K562 (cell line): ENCODE measurements around the gene ZMIZ1. TPM values are rescaled to one million over a fixed set of nuclear protein-coding genes. Genes with fewer than 3 reads are reported as not detected.

Source experiments
- ATAC-seq: fragments of 200-7000 bp; cut with Tn5 transposase; 3 replicates; pipeline ENCODE4 v1.9.1; 2020; ENCODE audit warnings: moderate library complexity
- BruUV-seq: library from RNA; stranded (reverse); fragments of 400-500 nt; replicated peaks from 2 replicates; lab custom pipeline; 2021; lab: Mats Ljungman, UMichigan
- CTCF ChIA-PET: fragments of 300-600 bp; formaldehyde crosslinking; extraction: SDS; loops from one replicate; lab custom pipeline; 2021; ENCODE audit warnings: low intra/inter-chr PET ratio; lab: Yijun Ruan, JAX
- POLR2A ChIA-PET: fragments of 300-600, 350-650 bp; sonication (Branson Sonifier 250); formaldehyde crosslinking; extraction: SDS; loops from one replicate; lab custom pipeline; 2021; ENCODE audit warnings: antibody characterized with exemption, inconsistent platforms; lab: Yijun Ruan, JAX
- DNase-seq, 4 experiments: peaks; one replicate each; pipeline versions ENCODE4 v3.0.0 to v3.0.0-alpha.2; 2011 to 2018; ENCODE audit warnings: low spot score in 3 of 4, mixed read lengths in 3 of 4; ENCODE audit errors: extremely low read depth in 1 of 4
- FAIRE-seq: peaks from 2 replicates; lab custom pipeline; 2011; peaks lifted over from hg19 to GRCh38; lab: Jason Lieb, UNC
- H2AFZ ChIP-seq: 2 replicates; pipeline ENCODE4 v1.6.0; 2011; ENCODE audit warnings: low read depth, low read length, control low read depth, inconsistent platforms
- H3K27ac ChIP-seq: fragments of 200-600 bp; 3 replicates; pipeline ENCODE4 v1.8.0; 2011; ENCODE audit warnings: low read depth, mild to moderate bottlenecking, control low read depth, inconsistent platforms, low read length, moderate library complexity, mixed read lengths; ENCODE audit errors: extremely low read depth
- H3K27me3 ChIP-seq, 2 experiments: fragments of 300-600 bp in 1 of 2; 2 replicates in 1 of 2; 3 replicates in 1 of 2; pipeline versions ENCODE4 v1.6.0 to v1.8.0; 2011; ENCODE audit warnings: inconsistent platforms in 2 of 2, low read length in 2 of 2, mild to moderate bottlenecking in 1 of 2, mixed read lengths in 1 of 2, moderate library complexity in 1 of 2; ENCODE audit not compliant: control insufficient read depth in 2 of 2, insufficient read depth in 2 of 2
- H3K36me3 ChIP-seq: fragments of 300-600 bp; 3 replicates; pipeline ENCODE4 v1.8.0; 2011; ENCODE audit warnings: mild to moderate bottlenecking, low read length, inconsistent platforms; ENCODE audit not compliant: control insufficient read depth, insufficient read depth
- H3K4me1 ChIP-seq, 2 experiments: fragments of 200-600 bp in 1 of 2; replicated peaks in 1 of 2; 2 replicates in 1 of 2; 3 replicates in 1 of 2; pipeline versions ENCODE4 v1.5.1 to v1.8.0; 2011; ENCODE audit warnings: inconsistent platforms in 2 of 2, low read length in 2 of 2, mild to moderate bottlenecking in 1 of 2, mixed read lengths in 1 of 2, moderate library complexity in 1 of 2; ENCODE audit not compliant: control insufficient read depth in 2 of 2, insufficient read depth in 2 of 2
- H3K4me2 ChIP-seq: 2 replicates; pipeline ENCODE4 v1.6.1; 2011; ENCODE audit warnings: low read length, control low read depth, inconsistent platforms, mixed read lengths; ENCODE audit not compliant: insufficient read depth
- H3K4me3 ChIP-seq: fragments of 200-600 bp; sonication (generic), shearing (Covaris generic); 2 replicates; pipeline ENCODE4 v1.5.1; 2016; ENCODE audit warnings: control low read depth, inconsistent platforms
- H3K79me2 ChIP-seq: fragments of 200-600 bp; 3 replicates; pipeline ENCODE4 v1.8.0; 2011; ENCODE audit warnings: low read length, inconsistent platforms; ENCODE audit not compliant: control insufficient read depth, insufficient read depth
- H3K9ac ChIP-seq, 2 experiments: 2 replicates each; pipeline versions ENCODE4 v1.6.0 to v1.6.1; 2011; ENCODE audit warnings: low read depth in 2 of 2, low read length in 2 of 2, control low read depth in 1 of 2, inconsistent platforms in 1 of 2, mild to moderate bottlenecking in 1 of 2, mixed read lengths in 1 of 2; ENCODE audit not compliant: insufficient read depth in 1 of 2
- H3K9me1 ChIP-seq: one replicate; pipeline ENCODE4 v1.6.0; 2011; ENCODE audit warnings: inconsistent platforms, mild to moderate bottlenecking, low read length, moderate library complexity; ENCODE audit not compliant: control insufficient read depth, insufficient read depth
- H3K9me3 ChIP-seq: replicated peaks from 2 replicates; pipeline ENCODE4 v1.5.1; 2011; ENCODE audit warnings: low read depth, low read length, inconsistent platforms; ENCODE audit not compliant: control insufficient read depth, insufficient read depth
- H4K20me1 ChIP-seq: replicated peaks from 2 replicates; pipeline ENCODE4 v1.6.1; 2011; ENCODE audit warnings: low read length, inconsistent platforms, mixed read lengths; ENCODE audit not compliant: control insufficient read depth, insufficient read depth
- ARID1B ChIP-seq: fragments of 450-650 bp; IDR thresholded peaks from 2 replicates; pipeline ENCODE4 v1.6.1; 2016; ENCODE audit warnings: antibody characterized with exemption, mild to moderate bottlenecking, inconsistent platforms
- HDAC8 ChIP-seq: fragments of 450-650 bp; IDR thresholded peaks from 2 replicates; pipeline ENCODE4 v1.6.1; 2016; ENCODE audit warnings: mild to moderate bottlenecking, missing genetic modification characterization, moderate library complexity, missing compliant biosample characterization
- KLF1 ChIP-seq: fragments of 450-650 bp; IDR thresholded peaks from 2 replicates; pipeline ENCODE4 v1.6.1; 2016; ENCODE audit warnings: missing genetic modification characterization, missing compliant biosample characterization
- L3MBTL2 ChIP-seq: fragments of 450-650 bp; IDR thresholded peaks from 2 replicates; pipeline ENCODE4 v1.6.1; 2016; ENCODE audit warnings: mild to moderate bottlenecking, moderate library complexity
- POLR2AphosphoS2 ChIP-seq: IDR thresholded peaks from 2 replicates; pipeline ENCODE4 v1.6.1; 2012; ENCODE audit warnings: low read length, improper control_type of control experiment
- RBBP5 ChIP-seq: fragments of 200-600 bp; sonication (generic); IDR thresholded peaks from 2 replicates; pipeline ENCODE4 v1.6.1; 2012; ENCODE audit warnings: borderline replicate concordance, mild to moderate bottlenecking, low read length, control low read depth, inconsistent platforms; ENCODE audit not compliant: insufficient read depth, poor library complexity, severe bottlenecking
- RBM15 ChIP-seq: fragments of 200-400 bp; formaldehyde crosslinking; IDR thresholded peaks from 2 replicates; pipeline ENCODE4 v1.6.1; 2018; ENCODE audit warnings: mild to moderate bottlenecking, low read length, moderate library complexity; ENCODE audit not compliant: insufficient read depth
- SMARCB1 ChIP-seq: IDR thresholded peaks from 2 replicates; pipeline ENCODE4 v1.6.1; 2011; ENCODE audit warnings: improper control_type of control experiment, low read depth; ENCODE audit not compliant: insufficient read length
- SMC3 ChIP-seq: conservative IDR thresholded peaks from 2 replicates; pipeline ENCODE4 v1.6.1; 2011; ENCODE audit warnings: low read depth, low read length, improper control_type of control experiment; ENCODE audit not compliant: insufficient read depth
- SP1 ChIP-seq: sonication (generic); formaldehyde crosslinking; IDR thresholded peaks from 2 replicates; pipeline ENCODE4 v1.8.1; 2022; ENCODE audit warnings: mild to moderate bottlenecking, missing genetic modification reagents
- TAF9B ChIP-seq: fragments of 450-650 bp; IDR thresholded peaks from 2 replicates; pipeline ENCODE4 v1.6.1; 2018; ENCODE audit warnings: mild to moderate bottlenecking; ENCODE audit not compliant: partially characterized antibody
- ZNF551 ChIP-seq: fragments of 250-450 bp; sonication (Bioruptor Pico); IDR thresholded peaks from 2 replicates; pipeline ENCODE4 v1.5.0; 2021; ENCODE audit warnings: mild to moderate bottlenecking, moderate library complexity
- ZNF766 ChIP-seq: fragments of 200-800 bp; sonication (Bioruptor generic); conservative IDR thresholded peaks from 2 replicates; pipeline ENCODE4 v1.6.1; 2016; ENCODE audit warnings: missing genetic modification characterization, missing compliant biosample characterization
- WGBS: fragments of 100-300 bp; shearing (Covaris generic); methylation state at CpG from one replicate; pipeline ENCODE4 v1.1.6; 2016; ENCODE audit warnings: low coverage, mixed read lengths; ENCODE audit not compliant: insufficient coverage; ENCODE audit errors: missing lambda C conversion rate; 5-methylcytosine and 5-hydroxymethylcytosine counted together
- in situ Hi-C: fragments of 300-500 bp; cut with MboI; formaldehyde crosslinking; loops from 4 replicates; pipeline ENCODE4 v1.15.0; 2018; ENCODE audit warnings: inconsistent platforms, mixed read lengths
- intact Hi-C: fragments of 100-400 bp; cut with micrococcal nuclease; formaldehyde crosslinking; loops from 2 replicates; pipeline ENCODE4 v1.14.2; 2022
- polyA plus RNA-seq, 8 experiments: library from polyadenylated mRNA; depleted of rRNA in 4 of 8; stranded (reverse) in 5 of 8; unstranded in 3 of 8; fragments of >200 nt; fragmentation: Nextera tagmentation in 2 of 8; fragmentation: Illumina TruSeq in 1 of 8; extraction: Ambion mirVana in 2 of 8; extraction: Trizol in 1 of 8; gene quantifications; 2 replicates each; pipeline versions ENCODE4 v1.2.1 to v1.2.3, GENCODE V29; 2011 to 2014; ENCODE audit warnings: inconsistent platforms in 1 of 8, missing spikeins in 1 of 8
- total RNA-seq, 7 experiments: library from RNA; depleted of rRNA in 6 of 7; stranded (reverse); fragments of >200 nt in 6 of 7; fragmentation: Illumina TruSeq in 2 of 7; extraction: Trizol in 2 of 7; gene quantifications; 2 replicates each; pipeline versions ENCODE4 v1.2.1 to v1.2.3, GENCODE V29; 2011 to 2021; ENCODE audit warnings: low replicate concordance in 1 of 7
- TF ChIP-seq, protein P1 (sequence below): sonication (generic); formaldehyde crosslinking; IDR thresholded peaks from 2 replicates; pipeline ENCODE4 v1.8.0; 2022; ENCODE audit warnings: missing genetic modification reagents, mild to moderate bottlenecking, borderline replicate concordance
- TF ChIP-seq, protein P2 (sequence below): fragments of 200-800 bp; sonication (Bioruptor generic); IDR thresholded peaks from 2 replicates; pipeline ENCODE4 v1.6.1; 2017; ENCODE audit warnings: missing genetic modification characterization, missing compliant biosample characterization

The ZMIZ1 gene
- total and polyA plus RNA-seq, 9 of the 15 experiments (the other 6 are each of a cell fraction or from before 2014, with no cell fraction given), result 1.0 to 37.3 (median 4.3) TPM

GRCh38 chr10:79181227-79181626, 112.5 kb downstream of the ZMIZ1 start:
- CTCF ChIA-PET, result no interaction called here
- Histone ChIP-seq H3K4me1 (peaks cover 98% of the 10 kb centered on the region in 2 experiments), H3K79me2 (peaks cover 24% of the 10 kb centered on the region; the same call in 2 of the 3 replicates), H2AFZ (no peak overlapping the region), H4K20me1 (no peaks in the 10 kb centered on the region), H3K4me2 (no peak overlapping the region), H3K4me3 (no peak overlapping the region), H3K9ac (peak overlapping the region; percentile 33 to 87; a peak in 3 of 4 replicates), H3K9me3 (no peaks in the 10 kb centered on the region), H3K27ac (peak overlapping the region; percentile 94), H3K36me3 (peaks cover 34% of the 10 kb centered on the region), H3K9me1 (no peaks in the 10 kb centered on the region), H3K27me3 (no peaks in the 10 kb centered on the region)
- DNase-seq, result no peak
- no TSS peak for BruUV-seq
- 79% methylated on average over 8 of the region's 8 CpGs for WGBS
- intact Hi-C loops, result no loop called here
- FAIRE-seq, result no peak
- ATAC-seq, result no peak
- POLR2A ChIA-PET, result interaction anchor here (1.8 kb wide), 1 partner anchor 14 kb away, joined by 5 read pairs; no protein-coding TSS in a partner anchor
- in situ Hi-C loops, result loop anchor here (25.0 kb wide), 2 partner anchors 94 to 1144 kb away; partner anchors contain the start of genes POLR3A and RPS24
- TF ChIP-seq, protein P1, sequence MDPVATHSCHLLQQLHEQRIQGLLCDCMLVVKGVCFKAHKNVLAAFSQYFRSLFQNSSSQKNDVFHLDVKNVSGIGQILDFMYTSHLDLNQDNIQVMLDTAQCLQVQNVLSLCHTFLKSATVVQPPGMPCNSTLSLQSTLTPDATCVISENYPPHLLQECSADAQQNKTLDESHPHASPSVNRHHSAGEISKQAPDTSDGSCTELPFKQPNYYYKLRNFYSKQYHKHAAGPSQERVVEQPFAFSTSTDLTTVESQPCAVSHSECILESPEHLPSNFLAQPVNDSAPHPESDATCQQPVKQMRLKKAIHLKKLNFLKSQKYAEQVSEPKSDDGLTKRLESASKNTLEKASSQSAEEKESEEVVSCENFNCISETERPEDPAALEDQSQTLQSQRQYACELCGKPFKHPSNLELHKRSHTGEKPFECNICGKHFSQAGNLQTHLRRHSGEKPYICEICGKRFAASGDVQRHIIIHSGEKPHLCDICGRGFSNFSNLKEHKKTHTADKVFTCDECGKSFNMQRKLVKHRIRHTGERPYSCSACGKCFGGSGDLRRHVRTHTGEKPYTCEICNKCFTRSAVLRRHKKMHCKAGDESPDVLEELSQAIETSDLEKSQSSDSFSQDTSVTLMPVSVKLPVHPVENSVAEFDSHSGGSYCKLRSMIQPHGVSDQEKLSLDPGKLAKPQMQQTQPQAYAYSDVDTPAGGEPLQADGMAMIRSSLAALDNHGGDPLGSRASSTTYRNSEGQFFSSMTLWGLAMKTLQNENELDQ (CRISPR knock-in tag), result no peak
- no peak for TF ChIP-seq SP1 (CRISPR knock-in tag)
- TF ChIP-seq HDAC8 (tag), result no peak
- TF ChIP-seq SMARCB1, result no peak
- 0 out of 2 replicates have a peak, but pooled peaks have one; percentile 3 for TF ChIP-seq ZNF766 (CRISPR knock-in tag)
- no peak for TF ChIP-seq TAF9B
- TF ChIP-seq POLR2AphosphoS2, result no peak
- no peak for TF ChIP-seq RBBP5
- TF ChIP-seq, protein P2, sequence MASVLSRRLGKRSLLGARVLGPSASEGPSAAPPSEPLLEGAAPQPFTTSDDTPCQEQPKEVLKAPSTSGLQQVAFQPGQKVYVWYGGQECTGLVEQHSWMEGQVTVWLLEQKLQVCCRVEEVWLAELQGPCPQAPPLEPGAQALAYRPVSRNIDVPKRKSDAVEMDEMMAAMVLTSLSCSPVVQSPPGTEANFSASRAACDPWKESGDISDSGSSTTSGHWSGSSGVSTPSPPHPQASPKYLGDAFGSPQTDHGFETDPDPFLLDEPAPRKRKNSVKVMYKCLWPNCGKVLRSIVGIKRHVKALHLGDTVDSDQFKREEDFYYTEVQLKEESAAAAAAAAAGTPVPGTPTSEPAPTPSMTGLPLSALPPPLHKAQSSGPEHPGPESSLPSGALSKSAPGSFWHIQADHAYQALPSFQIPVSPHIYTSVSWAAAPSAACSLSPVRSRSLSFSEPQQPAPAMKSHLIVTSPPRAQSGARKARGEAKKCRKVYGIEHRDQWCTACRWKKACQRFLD (CRISPR knock-in tag), result 0 out of 2 replicates have a peak, but pooled peaks have one; percentile 18
- no peak for TF ChIP-seq ARID1B
- TF ChIP-seq ZNF551 (CRISPR knock-in tag), result no peak
- TF ChIP-seq KLF1 (tag), result no peak
- TF ChIP-seq SMC3, result no peak
- TF ChIP-seq RBM15, result no peak
- TF ChIP-seq L3MBTL2, result no peak
